ENCODE results near the gene WEE1.

DNA sequence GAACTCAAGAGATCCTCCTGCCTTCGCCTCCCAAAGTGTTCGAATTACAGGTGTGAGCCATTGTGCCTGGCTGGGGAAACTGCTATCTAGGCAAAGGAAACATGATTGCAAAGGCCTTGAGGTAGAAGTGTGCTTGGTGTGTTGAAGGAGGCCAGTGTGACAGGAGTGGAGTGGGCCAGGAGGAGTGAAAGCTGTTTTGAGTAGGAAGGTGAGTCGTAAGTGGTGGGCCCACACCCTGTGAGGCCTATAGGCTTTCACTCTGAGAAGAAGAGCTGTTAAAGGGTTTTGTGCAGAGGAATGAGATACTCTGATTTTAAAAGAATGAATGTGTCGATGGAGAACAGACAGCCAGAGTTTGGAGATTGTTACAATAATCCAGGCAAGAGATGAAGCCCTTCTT is 43.4 kb downstream of the WEE1 start:
- TF ChIP-seq, protein P1, sequence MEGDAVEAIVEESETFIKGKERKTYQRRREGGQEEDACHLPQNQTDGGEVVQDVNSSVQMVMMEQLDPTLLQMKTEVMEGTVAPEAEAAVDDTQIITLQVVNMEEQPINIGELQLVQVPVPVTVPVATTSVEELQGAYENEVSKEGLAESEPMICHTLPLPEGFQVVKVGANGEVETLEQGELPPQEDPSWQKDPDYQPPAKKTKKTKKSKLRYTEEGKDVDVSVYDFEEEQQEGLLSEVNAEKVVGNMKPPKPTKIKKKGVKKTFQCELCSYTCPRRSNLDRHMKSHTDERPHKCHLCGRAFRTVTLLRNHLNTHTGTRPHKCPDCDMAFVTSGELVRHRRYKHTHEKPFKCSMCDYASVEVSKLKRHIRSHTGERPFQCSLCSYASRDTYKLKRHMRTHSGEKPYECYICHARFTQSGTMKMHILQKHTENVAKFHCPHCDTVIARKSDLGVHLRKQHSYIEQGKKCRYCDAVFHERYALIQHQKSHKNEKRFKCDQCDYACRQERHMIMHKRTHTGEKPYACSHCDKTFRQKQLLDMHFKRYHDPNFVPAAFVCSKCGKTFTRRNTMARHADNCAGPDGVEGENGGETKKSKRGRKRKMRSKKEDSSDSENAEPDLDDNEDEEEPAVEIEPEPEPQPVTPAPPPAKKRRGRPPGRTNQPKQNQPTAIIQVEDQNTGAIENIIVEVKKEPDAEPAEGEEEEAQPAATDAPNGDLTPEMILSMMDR (conservative IDR thresholded peaks at IDR 0.05) = no peak
- TF ChIP-seq EZH2 (IDR thresholded peaks at IDR 0.05; ENCODE audit: low read depth) = no peak
